Chondrocyte (in vitro differentiated cells): ENCODE results near the gene FAF1. TPM values are rescaled to one million over a fixed set of nuclear protein-coding genes. Genes with fewer than 3 reads are reported as not detected.

ENCODE experiments used
- DNase-seq: peaks from one replicate; pipeline ENCODE4 v3.0.0; 2021; ENCODE audit warnings: mixed read lengths, low spot score
- H3K27ac Mint-ChIP-seq: one replicate; pipeline ENCODE4 v1.8.0; 2021; ENCODE audit warnings: mild to moderate bottlenecking, moderate library complexity, mixed read lengths; ENCODE audit not compliant: unreplicated experiment
- H3K27me3 Mint-ChIP-seq: 2 replicates; pipeline ENCODE4 v1.8.0; 2021; ENCODE audit warnings: low read depth, mixed read lengths
- H3K36me3 Mint-ChIP-seq: 2 replicates; pipeline ENCODE4 v1.8.0; 2021; ENCODE audit warnings: low read depth, mixed read lengths
- H3K4me1 Mint-ChIP-seq: 2 replicates; pipeline ENCODE4 v1.8.0; 2021; ENCODE audit warnings: low read depth, mild to moderate bottlenecking, mixed read lengths
- H3K4me3 Mint-ChIP-seq: one replicate; pipeline ENCODE4 v1.8.0; 2021; ENCODE audit warnings: mild to moderate bottlenecking, moderate library complexity, mixed read lengths; ENCODE audit not compliant: unreplicated experiment
- H3K9me3 Mint-ChIP-seq: 2 replicates; pipeline ENCODE4 v1.8.0; 2021; ENCODE audit warnings: low read depth, mixed read lengths
- total RNA-seq: library from RNA; stranded (reverse); gene quantifications from 3 replicates; pipeline ENCODE4 v1.2.1, GENCODE V29; 2021
- TF ChIP-seq, protein P1 (sequence below): fragments of 200-600 bp; sonication (generic); IDR thresholded peaks from 2 replicates; pipeline ENCODE4 v1.5.0; 2021; ENCODE audit warnings: antibody characterized with exemption, mild to moderate bottlenecking, moderate library complexity

FAF1 gene
- total RNA-seq, 1 donor from 2014 or later, result 38.7 TPM

DNA sequence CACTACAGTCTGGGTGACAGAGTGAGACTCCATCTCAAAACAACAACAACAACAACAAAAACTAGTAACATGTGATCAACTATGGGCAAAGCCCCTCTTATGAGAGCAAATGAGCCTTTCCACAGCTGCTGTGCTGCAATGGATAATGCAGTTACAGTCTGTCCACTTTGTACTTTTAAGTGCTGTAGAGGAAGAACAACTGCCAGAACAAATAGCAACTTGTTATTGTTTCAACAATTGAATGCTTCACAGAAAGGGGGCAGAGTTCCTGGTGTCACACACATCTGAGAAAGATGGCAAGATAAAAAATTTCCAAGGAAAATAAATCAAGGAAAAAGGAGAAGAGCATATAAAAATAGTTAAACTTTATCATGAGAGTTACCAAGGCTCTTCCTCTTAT lies 293.2 kb downstream of the FAF1 start:
- TF ChIP-seq, protein P1, sequence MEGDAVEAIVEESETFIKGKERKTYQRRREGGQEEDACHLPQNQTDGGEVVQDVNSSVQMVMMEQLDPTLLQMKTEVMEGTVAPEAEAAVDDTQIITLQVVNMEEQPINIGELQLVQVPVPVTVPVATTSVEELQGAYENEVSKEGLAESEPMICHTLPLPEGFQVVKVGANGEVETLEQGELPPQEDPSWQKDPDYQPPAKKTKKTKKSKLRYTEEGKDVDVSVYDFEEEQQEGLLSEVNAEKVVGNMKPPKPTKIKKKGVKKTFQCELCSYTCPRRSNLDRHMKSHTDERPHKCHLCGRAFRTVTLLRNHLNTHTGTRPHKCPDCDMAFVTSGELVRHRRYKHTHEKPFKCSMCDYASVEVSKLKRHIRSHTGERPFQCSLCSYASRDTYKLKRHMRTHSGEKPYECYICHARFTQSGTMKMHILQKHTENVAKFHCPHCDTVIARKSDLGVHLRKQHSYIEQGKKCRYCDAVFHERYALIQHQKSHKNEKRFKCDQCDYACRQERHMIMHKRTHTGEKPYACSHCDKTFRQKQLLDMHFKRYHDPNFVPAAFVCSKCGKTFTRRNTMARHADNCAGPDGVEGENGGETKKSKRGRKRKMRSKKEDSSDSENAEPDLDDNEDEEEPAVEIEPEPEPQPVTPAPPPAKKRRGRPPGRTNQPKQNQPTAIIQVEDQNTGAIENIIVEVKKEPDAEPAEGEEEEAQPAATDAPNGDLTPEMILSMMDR, result peak; percentile 23
- Mint-ChIP-seq H3K4me3 (no peak overlapping the region), H3K27me3 (no peaks in the 10 kb centered on the region), H3K4me1 (peaks cover 26% of the 10 kb centered on the region), H3K27ac (no peak overlapping the region), H3K9me3 (no peaks in the 10 kb centered on the region), H3K36me3 (no peaks in the 10 kb centered on the region)
- no peak for DNase-seq

DNA sequence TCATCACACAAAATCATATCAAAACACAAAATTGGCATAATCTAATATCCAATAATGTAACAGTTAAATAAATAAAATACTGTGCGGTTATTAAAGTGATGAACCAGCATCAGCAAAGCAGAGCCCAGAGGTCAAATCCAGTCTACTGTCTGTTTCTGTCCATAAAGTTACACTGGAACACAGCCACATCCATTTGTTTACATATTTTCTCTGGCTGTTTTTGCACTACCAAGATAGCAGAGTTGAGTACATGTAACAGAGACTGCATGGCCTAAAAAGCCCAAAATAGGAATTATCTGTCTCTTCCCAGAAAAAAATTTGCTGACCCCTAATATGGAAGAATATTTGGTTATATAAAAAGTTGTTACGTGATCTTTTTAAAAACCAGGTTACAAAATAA lies 294.7 kb downstream of the FAF1 start:
- Mint-ChIP-seq H3K27me3 (no peaks in the 10 kb centered on the region), H3K4me1 (peaks cover 26% of the 10 kb centered on the region), H3K4me3 (no peak overlapping the region), H3K36me3 (no peaks in the 10 kb centered on the region), H3K27ac (no peak overlapping the region), H3K9me3 (no peaks in the 10 kb centered on the region)
- TF ChIP-seq, protein P1, result no peak
- no peak for DNase-seq

DNA sequence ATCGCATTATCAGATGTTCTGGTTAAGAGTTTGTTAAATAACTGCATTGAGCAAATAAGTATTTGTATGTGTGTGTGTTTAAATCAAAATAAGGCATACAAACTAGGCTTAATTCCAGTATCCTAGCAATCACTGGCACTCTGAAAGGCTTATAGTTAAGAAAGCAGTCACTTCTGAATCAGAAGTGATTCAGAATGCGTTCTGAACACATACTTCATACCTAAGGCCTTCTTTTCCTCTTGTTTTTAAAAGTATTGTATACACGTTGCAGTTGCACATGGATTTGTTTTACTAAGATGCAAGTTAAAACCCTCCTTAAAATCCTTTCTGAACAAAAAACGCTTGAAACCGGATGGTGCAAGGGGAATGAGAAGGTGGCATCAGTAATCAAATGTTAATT lies 298.4 kb downstream of the FAF1 start:
- Mint-ChIP-seq H3K27ac (no peak overlapping the region), H3K36me3 (no peaks in the 10 kb centered on the region), H3K4me3 (no peak overlapping the region)

DNA sequence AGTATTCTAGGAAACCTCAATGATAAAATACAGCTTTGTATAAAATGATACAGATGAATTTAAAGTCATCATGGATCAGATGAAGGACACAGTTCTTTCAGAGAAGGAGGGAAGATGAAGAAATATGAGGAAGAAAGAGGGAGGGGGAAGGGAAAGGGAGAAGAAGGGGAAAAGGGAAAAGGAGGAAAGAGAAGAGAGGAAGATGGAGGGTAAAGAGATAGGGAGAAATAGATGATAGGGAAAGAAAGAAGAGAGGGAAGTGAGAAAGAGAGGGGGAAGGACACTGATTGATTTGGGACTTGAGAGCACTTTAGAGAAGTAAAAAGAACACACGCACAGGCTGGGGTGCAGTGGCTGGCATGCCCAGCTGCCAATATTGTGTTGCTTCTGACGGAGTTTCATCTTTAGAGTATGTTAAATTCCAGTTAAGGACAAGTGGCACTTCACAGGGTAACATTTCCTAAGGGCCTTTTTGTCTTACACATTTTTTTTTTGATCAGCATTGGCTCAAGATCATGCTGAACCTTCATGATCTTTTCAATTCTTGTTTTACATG lies 300.9 kb downstream of the FAF1 start:
- no peak for DNase-seq
- no peak overlapping the region for H3K27ac Mint-ChIP-seq
- peaks cover 4% of the 10 kb centered on the region for H3K4me1 Mint-ChIP-seq
- no peaks in the 10 kb centered on the region for H3K27me3 Mint-ChIP-seq
- H3K36me3 Mint-ChIP-seq, result no peaks in the 10 kb centered on the region
- no peaks in the 10 kb centered on the region for H3K9me3 Mint-ChIP-seq
- TF ChIP-seq, protein P1, result no peak
- H3K4me3 Mint-ChIP-seq, result no peak overlapping the region

More for the DNA sequence above, 298.4 kb downstream of the FAF1 start:
- H3K4me1 Mint-ChIP-seq, result peaks cover 6% of the 10 kb centered on the region
- H3K9me3 Mint-ChIP-seq, result no peaks in the 10 kb centered on the region
- no peaks in the 10 kb centered on the region for H3K27me3 Mint-ChIP-seq
- TF ChIP-seq, protein P1, result no peak
- DNase-seq, result no peak

DNA sequence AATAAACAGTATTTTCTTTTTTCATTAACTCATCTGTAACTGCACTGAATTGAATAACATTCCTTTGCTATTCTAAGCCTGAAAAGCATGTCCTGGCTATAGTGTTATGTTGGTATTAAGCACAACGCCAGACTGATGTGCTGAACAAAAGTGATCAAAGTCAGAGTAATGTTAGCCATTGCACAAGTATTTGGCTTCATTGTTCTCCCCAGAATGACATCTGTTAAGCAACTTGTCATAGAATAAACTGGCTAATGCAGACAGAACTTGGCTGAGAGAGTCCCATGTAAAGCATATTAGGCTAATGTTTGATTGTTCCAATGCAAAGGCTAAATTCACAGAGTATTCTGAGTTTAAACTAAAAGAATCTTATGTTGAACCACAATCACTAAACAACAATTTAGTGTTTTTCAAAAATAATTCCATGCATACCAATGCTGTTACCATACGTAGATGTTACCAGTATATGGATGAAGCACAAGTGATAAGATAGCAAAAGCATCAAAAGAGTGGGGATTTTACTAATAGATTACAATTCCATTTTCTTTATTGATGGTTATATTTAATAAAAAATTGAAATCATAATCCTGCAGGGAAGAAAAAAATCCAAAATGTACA lies 301.5 kb downstream of the FAF1 start:
- Mint-ChIP-seq H3K9me3 (no peaks in the 10 kb centered on the region), H3K36me3 (no peaks in the 10 kb centered on the region), H3K27me3 (no peaks in the 10 kb centered on the region), H3K4me3 (no peak overlapping the region), H3K4me1 (peaks cover 4% of the 10 kb centered on the region), H3K27ac (no peak overlapping the region)
- no peak for DNase-seq
- TF ChIP-seq, protein P1, result no peak
